HG03060 (cell line): Measurements from ENCODE around the gene ILK.
A peak's percentile ranks its signal among the peaks of the same experiment; 100 is the strongest.

Experiments used
- ATAC-seq: cut with Tn5 transposase; IDR thresholded peaks from one replicate; pipeline ENCODE4 v1.9.1; 2021; ENCODE audit warnings: low read depth, moderate number of reproducible peaks; ENCODE audit not compliant: unreplicated experiment

ILK gene

GRCh38 chr11:6603287-6604080, at the start of gene ILK, which contains the start of gene RRP8:
Gene ILK (plus strand): TSS chr11:6603774. CDS start chr11:6604272, 498 bp downstream.
Gene RRP8 (minus strand): TSS chr11:6603616. CDS start chr11:6603502, 114 bp downstream.
- peak; percentile 43 for ATAC-seq

GRCh38 chr11:6554828-6555706, 48.5 kb upstream of the ILK start:
- ATAC-seq, result no peak

GRCh38 chr11:6556139-6556949, 47.2 kb upstream of the ILK start:
- ATAC-seq, result no peak

GRCh38 chr11:6557063-6557462, 46.5 kb upstream of the ILK start:
- no peak for ATAC-seq

GRCh38 chr11:6557761-6558674, 45.6 kb upstream of the ILK start:
- no peak for ATAC-seq

GRCh38 chr11:6559369-6559768, 44.2 kb upstream of the ILK start:
- ATAC-seq, result no peak

GRCh38 chr11:6561288-6561687, 42.3 kb upstream of the ILK start:
- ATAC-seq, result no peak

GRCh38 chr11:6563121-6563619, 40.4 kb upstream of the ILK start:
- ATAC-seq, result no peak

GRCh38 chr11:6563667-6564066, 39.9 kb upstream of the ILK start:
- no peak for ATAC-seq

- ATAC-seq, result no peak
Measured at GRCh38 chr11:6565325-6565724, 38.2 kb upstream of the ILK start.

- ATAC-seq, result no peak
Measured at GRCh38 chr11:6565988-6566703, 37.4 kb upstream of the ILK start.

GRCh38 chr11:6566704-6567370, 36.7 kb upstream of the ILK start:
- no peak for ATAC-seq

- ATAC-seq, result no peak
Measured at GRCh38 chr11:6567371-6567745, 36.2 kb upstream of the ILK start.

GRCh38 chr11:6568191-6568918, 35.2 kb upstream of the ILK start:
- no peak for ATAC-seq

GRCh38 chr11:6569706-6570105, 33.9 kb upstream of the ILK start:
- no peak for ATAC-seq

GRCh38 chr11:6570691-6571427, 32.7 kb upstream of the ILK start:
- ATAC-seq, result no peak

GRCh38 chr11:6571434-6572008, 32.1 kb upstream of the ILK start:
- ATAC-seq, result no peak
